AML-193 (cell line): Measurements from ENCODE around the gene EP300.
"Not testable (repeated sequence)": the region's sequence is repeated elsewhere in the genome, so short reads cannot be mapped to it uniquely, and the experiment has no call there.

ENCODE experiments used
- DNase-seq, 2 experiments: peaks; one replicate each; lab custom pipeline; 2025; lab: John Stamatoyannopoulos, UW

The EP300 gene

GRCh38 chr22:41085842-41086241 is 6.5 kb upstream of the EP300 start:
- no peak for DNase-seq

- DNase-seq = peak; percentile 92 to 94
Observed at GRCh38 chr22:41091132-41092022, 1.0 kb upstream of the EP300 start.

- peak; percentile 24 to 55 for DNase-seq
Observed at GRCh38 chr22:41092847-41093411, 537 bp downstream of the EP300 start.

- peak; percentile 27 to 40 for DNase-seq
Observed at GRCh38 chr22:41094041-41094593, 1.7 kb downstream of the EP300 start.

GRCh38 chr22:41096391-41096790 is 4.0 kb downstream of the EP300 start:
- no peak for DNase-seq

GRCh38 chr22:41096841-41097240 is 4.4 kb downstream of the EP300 start:
- DNase-seq = no peak

GRCh38 chr22:41099036-41099435 is 6.6 kb downstream of the EP300 start:
- no peak for DNase-seq

- no peak for DNase-seq
Observed at GRCh38 chr22:41106122-41106968, 14.0 kb downstream of the EP300 start.

- not testable (repeated sequence) for DNase-seq
Observed at GRCh38 chr22:41106969-41107325, 14.6 kb downstream of the EP300 start.

GRCh38 chr22:41110968-41111367 is 18.6 kb downstream of the EP300 start:
- DNase-seq = no peak

GRCh38 chr22:41116342-41116741 is 23.9 kb downstream of the EP300 start:
- DNase-seq = no peak

- DNase-seq = no peak
Observed at GRCh38 chr22:41117127-41117965, 25.0 kb downstream of the EP300 start.

- no peak for DNase-seq
Observed at GRCh38 chr22:41123151-41123550, 30.8 kb downstream of the EP300 start.

- DNase-seq = no peak
Observed at GRCh38 chr22:41124086-41124485, 31.7 kb downstream of the EP300 start.

GRCh38 chr22:41127451-41127850 is 35.1 kb downstream of the EP300 start:
- no peak for DNase-seq

GRCh38 chr22:41128606-41129005 is 36.2 kb downstream of the EP300 start:
- DNase-seq = no peak

- DNase-seq = no peak
Observed at GRCh38 chr22:41132550-41132949, 40.2 kb downstream of the EP300 start.

GRCh38 chr22:41140365-41140957 is 48.1 kb downstream of the EP300 start:
- no peak for DNase-seq

- DNase-seq = not testable (repeated sequence)
Observed at GRCh38 chr22:41145921-41146320, 53.5 kb downstream of the EP300 start.

- no peak for DNase-seq
Observed at GRCh38 chr22:41146573-41146972, 54.2 kb downstream of the EP300 start.

- no peak for DNase-seq
Observed at GRCh38 chr22:41147722-41148121, 55.3 kb downstream of the EP300 start.
